Ecto neural progenitor cell (in vitro differentiated cells): ENCODE data around the gene ABCC2.

Experiments
- DNase-seq: peaks from one replicate; pipeline ENCODE4 v3.0.0-alpha.2; 2018; ENCODE audit warnings: low spot score

The ABCC2 gene

GRCh38 chr10:99775850-99776249 is 6.6 kb upstream of the ABCC2 start:
- no peak for DNase-seq

- DNase-seq = no peak
Observed at GRCh38 chr10:99777918-99778714, 4.3 kb upstream of the ABCC2 start.

DNA sequence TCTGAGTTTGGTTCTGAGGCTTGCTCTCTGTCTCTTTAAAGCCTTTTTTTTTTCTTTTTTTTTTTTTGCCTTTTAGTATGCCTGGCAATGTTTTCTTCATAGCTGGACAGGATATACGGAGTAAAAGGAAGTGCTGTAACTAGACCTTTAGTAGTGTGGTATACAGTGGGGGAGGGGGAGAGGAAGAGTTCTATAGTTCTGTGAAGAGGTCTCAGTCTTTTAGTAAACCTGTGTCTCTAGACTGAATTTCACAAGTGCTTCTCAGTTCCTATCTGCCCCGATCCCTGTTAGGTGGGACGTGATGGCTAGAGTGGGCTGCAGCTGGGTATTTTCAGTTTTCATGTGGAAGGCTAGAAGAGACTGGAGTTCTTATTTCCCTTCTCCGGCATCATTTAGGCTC is 3.1 kb upstream of the ABCC2 start:
- no peak for DNase-seq

DNA sequence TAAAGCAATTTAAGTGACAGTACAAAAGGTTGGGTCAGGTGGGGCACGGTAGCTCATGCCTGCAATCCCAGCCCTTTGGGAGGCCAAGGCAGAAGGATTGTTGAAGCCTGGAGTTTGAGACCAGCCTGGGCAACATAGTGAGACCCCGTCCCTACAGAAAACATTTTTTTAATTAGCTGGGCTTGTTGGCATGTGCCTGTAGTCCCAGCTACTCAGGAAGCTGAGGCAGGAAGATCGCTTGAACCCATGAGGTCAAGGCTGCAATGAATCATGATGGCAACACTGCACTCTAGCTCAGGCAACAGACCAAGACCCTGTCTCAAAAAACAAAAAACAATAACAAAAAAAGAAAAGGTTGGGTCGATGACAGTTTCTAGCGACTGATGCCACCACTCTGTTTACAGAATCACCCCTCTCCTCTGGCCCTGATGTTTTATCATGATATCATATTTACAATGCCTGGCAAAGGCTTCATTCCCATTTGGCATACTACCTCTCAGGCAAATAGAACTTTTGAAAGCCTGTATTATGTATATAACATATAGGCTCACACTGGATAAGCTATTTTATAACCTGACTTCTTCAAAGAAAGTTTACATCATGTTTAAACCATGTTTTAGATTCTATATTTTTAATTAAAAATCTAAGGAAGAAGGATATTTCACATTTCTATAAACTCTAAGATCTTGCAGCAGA is 558 bp upstream of the ABCC2 start:
- DNase-seq = no peak

- no peak for DNase-seq
Observed at GRCh38 chr10:99784016-99784726, 1.7 kb downstream of the ABCC2 start.

GRCh38 chr10:99784727-99785441 is 2.4 kb downstream of the ABCC2 start:
- DNase-seq = no peak

DNA sequence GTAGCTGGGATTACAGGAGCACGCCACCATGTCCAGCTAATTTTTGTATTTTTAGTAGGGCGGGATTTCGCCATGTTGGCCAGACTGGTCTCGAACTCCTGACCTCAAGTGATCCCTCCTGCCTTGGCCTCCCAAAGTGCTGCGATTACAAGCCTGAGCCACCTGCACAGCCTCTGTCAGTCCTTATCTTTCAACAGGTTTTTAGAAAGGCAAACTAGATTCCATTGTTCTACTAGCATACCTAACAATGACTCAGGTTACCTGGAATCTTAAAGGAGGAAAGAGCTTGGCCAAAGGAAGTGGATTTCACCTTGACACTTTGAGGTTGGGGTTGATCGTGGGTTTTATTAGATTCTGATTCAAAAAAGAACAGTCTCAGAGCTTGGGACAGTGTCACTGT is 3.2 kb downstream of the ABCC2 start:
- no peak for DNase-seq

DNA sequence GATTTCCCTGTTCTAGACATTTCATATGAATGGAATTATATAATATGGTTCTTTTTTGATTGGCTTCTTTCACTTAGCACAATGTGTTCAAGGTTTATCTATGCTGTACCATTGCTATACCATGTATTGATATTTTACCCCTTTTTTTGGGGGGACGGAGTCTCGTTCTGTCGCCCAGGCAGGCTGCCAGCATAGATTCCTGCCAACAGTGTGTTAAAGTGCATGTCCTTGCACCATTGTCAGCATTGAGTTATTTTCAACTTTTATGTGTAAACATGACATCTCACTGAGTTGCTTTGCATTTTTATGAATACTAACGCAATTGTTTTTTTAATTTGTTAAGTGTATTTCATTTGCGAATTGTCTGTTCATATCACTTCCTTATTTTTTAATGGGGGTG is 4.9 kb downstream of the ABCC2 start:
- no peak for DNase-seq

DNA sequence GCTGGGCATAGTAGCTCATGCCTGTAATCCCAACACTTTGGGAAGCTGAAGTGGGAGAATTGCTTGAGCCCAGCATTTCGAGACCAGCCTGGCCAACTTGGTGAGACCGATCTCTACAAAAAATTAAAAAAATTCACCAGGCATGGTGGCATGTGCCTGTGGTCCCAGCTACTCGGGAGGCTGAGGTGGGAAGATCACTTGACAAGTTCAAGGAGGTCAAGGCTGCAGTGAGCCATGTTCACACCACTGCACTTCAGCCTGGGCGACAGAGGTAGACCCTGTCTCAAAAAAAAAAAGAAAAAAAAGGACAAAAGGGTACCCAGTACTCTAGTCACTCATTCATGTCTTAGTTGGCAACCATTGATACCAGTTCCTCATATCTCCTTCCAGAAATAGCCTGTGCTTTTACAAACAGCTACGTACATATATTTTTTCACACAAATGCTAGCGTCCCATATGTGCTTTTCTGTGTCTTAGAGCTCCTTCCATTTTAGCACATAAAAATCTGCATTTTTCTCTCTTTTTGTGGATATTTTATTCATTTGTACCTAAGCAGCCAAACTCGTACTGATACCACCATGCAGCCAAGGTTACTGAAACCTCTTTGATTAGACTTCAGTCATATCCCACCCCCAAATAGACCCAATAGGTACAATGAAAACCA is 5.5 kb downstream of the ABCC2 start:
- DNase-seq = no peak

DNA sequence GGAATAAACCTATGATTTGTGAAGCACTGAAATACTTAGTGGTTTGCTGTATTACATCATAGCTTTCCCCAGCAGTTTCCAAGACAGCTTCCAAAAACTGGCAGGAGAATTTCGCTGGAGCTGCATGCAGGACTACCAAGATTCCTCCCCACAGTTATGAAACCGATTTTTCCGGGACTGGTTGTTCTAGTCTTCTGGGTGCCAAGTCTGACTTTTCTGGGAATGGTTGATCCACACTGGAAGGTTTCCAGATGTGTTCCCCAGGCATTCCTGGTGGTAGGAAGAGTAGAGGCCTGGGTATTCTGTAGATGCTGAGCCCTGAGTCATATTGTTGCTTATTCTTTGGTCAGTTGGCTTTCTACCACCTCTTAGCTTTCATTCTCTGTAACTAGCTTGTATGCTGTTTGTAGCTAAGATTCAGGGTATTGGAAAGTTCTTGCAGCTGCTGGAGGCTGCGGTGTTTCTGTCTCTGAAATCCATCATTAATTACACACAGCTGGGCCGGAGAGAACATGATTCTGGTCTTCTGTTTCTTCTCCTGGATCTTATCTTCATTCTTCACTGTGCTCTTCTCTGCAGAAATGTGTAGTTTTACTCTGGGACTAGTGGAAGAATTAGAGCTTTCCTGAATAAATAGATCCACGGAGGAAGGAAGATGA is 6.3 kb downstream of the ABCC2 start:
- no peak for DNase-seq

GRCh38 chr10:99791831-99792230 is 9.4 kb downstream of the ABCC2 start:
- no peak for DNase-seq

- no peak for DNase-seq
Observed at GRCh38 chr10:99793819-99794218, 11.4 kb downstream of the ABCC2 start.

DNA sequence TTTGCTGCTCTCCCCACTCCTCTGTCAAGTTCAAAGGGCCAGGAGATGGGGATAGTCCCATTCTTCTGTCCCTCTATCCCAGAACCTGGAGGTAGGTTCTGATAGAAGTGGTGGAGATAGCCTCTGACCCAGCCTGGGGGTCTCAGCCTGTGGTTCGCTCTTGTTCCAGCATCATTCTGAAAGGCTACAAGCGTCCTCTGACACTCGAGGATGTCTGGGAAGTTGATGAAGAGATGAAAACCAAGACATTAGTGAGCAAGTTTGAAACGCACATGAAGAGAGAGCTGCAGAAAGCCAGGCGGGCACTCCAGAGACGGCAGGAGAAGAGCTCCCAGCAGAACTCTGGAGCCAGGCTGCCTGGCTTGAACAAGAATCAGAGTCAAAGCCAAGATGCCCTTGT is 14.5 kb downstream of the ABCC2 start:
- DNase-seq = no peak

DNA sequence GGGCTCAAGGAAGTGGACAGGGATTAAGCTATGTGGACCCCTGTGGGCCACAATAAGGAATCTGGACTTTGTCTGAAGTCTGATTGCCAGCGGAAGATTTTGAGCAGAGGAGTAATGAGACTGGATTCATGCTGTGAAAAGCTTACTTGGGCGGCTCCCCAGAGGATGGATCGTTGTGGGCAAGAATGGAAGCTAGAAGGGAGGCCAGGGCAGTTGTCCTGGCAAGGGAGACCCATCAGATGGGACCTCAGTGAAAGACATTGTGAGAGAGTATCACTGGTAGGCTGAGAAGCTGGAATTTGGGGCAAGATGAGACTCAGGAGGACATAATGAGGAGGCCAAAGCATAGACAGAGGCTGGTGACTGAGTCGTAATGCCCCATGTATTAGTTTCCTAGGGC is 15.6 kb downstream of the ABCC2 start:
- no peak for DNase-seq

GRCh38 chr10:99798920-99799319 is 16.5 kb downstream of the ABCC2 start:
- DNase-seq = no peak

DNA sequence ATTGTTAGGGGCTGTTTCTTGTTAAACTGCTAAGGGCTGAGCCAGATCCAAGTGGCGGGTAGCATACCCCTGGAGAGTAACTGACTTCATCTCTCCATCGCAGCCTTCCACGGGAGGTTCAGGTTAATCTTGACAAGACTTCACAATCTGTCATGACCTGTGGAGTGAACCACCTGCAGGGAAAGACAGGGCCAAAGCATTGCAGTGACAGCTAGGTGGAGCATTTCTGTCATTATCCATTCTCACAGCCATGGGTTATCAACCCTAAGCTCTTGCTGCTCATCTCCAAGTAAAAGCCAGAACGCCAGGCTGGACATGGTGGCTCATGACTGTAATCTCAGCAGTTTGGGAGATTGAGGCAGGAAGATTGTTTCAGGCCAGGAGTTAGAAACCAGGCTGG is 17.2 kb downstream of the ABCC2 start:
- no peak for DNase-seq

DNA sequence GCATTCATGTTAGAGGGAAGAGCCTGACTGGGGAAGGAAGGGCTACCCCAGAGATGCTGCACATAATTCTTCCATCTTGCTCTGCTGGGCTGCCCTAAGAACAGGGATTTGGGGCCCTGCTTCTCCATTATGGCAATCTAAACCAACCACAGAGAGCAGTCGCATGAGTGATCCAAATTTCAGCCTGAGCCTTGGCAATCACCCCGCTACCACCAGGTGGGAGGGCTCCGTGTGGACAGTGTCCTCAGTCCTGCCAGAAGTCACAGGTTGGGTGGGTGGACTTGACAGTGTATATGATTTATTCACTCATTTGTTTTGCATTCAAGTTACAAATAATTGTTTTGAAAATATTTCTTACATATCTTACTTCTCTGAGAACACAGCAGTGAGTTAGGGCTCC is 22.0 kb downstream of the ABCC2 start:
- no peak for DNase-seq

DNA sequence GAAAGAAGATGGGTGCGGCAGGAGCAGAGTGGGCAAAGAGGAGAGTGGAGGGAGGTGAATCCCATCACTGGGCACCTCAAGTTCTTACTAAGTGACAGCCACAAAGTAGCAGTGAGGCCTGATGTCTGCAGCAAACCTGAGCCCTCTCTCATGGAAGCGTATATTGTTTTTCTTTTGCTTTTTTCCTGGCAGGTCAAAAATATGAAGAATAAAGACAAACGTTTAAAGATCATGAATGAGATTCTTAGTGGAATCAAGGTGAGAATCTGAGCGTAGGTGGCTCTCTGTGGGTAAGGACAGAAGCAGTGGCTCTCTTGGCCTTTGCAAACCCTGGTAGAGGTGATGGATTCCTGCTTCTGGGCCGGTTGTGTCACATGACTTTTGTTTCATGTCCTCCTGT is 22.8 kb downstream of the ABCC2 start:
- DNase-seq = no peak

- no peak for DNase-seq
Observed at GRCh38 chr10:99806091-99806490, 23.7 kb downstream of the ABCC2 start.

DNA sequence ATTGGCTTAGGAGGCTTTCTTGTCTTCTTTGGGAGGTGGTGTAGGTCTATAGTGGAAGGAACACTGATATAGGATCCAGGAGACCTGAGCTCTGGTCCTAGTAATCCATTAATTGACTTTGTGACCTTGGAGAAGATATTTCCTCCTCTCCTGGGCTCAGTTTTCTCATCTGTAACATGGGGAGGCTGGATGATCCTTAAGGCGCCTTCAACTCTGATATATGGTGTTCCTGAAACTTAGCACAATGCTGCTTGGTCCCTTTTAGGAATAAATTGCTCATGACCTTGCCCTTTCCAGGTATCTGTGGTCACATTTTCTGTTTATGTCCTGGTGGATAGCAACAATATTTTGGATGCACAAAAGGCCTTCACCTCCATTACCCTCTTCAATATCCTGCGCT is 25.3 kb downstream of the ABCC2 start:
- DNase-seq = no peak

- no peak for DNase-seq
Observed at GRCh38 chr10:99808270-99808669, 25.8 kb downstream of the ABCC2 start.
